NOMO-1 treated with DMSO at 0.1 percent for 48 hours (cell line): ENCODE measurements around the gene GABBR2.
"Not testable (repeated sequence)": the region's sequence is repeated elsewhere in the genome, so short reads cannot be mapped to it uniquely, and the experiment has no call there.

ENCODE experiments used
- DNase-seq: peaks from one replicate; lab custom pipeline; 2025; ENCODE audit not compliant: unreplicated experiment; lab: John Stamatoyannopoulos, UW

The GABBR2 gene

DNA sequence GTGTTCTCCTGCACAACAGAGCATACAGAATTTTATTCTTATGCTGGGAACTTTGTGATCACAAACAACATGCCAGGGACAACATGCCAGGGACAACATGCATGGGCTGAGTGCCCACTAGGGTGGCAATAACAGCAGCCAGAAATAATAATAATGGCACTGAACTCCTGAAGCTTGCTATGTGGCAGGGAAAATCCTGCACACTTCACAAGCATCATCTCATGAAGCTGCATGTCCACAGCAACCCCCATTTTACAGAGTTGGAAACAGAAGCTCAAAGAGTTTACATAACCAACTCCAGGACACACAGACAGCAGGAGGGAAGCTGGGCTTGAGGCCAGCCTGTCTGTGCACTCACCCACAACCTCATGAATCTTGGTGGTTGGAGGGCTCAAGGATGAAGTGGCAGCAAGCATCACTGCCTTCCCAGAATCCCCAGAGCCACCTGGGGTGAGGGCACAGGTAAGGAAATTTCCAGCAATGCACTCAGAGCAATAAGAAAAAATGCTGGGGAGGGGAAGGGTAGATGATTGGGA is 111.4 kb downstream of the GABBR2 start:
- no peak for DNase-seq

DNA sequence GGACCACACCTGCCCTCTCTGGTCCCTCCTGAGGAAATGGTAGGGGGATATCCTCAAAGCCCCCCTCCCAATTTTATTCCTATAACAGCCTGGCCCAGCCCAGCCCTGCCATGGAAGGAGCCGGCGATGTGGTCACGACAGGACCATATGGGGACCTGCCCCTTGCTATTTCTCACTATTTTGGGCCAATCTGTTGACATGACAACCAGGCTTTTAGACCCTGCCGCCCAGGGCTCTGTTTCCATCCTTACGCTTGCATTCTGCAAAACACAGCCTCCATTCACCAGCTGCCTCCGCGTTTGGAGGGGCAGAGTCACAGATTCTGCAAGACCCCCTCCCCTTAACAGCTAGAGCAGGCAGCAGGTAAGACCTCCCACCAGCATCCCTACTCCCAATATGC is 112.2 kb downstream of the GABBR2 start:
- DNase-seq: no peak

DNA sequence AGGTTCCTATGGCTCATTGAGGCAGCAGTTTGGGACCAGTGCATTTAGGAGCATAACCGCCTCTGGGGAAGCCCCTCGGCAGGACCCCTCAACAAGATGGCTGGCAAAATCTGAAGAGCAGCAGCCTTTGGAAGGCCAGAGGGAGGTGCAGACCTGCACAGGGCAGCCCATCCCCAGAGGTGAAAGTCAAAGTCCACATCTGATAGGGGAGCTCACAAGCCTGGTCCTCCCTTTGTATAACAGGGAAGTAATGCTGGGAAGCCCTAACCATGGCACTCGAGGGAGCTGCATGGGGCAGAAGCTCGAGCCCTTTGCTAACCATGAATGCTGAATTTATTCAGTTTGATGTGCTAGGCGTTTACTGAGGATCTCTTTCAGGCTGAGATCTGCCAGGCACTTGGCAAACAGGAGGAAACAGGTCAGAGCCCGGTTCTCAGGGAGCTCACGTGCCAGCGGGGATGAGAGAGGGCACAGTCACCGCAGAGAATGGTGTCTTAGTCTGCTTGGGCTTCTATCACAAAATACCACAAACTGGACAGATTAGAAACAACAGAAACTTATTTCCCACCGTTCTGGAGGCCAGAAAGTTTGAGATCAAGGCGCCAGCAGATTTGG is 114.1 kb downstream of the GABBR2 start:
- DNase-seq: no peak

DNA sequence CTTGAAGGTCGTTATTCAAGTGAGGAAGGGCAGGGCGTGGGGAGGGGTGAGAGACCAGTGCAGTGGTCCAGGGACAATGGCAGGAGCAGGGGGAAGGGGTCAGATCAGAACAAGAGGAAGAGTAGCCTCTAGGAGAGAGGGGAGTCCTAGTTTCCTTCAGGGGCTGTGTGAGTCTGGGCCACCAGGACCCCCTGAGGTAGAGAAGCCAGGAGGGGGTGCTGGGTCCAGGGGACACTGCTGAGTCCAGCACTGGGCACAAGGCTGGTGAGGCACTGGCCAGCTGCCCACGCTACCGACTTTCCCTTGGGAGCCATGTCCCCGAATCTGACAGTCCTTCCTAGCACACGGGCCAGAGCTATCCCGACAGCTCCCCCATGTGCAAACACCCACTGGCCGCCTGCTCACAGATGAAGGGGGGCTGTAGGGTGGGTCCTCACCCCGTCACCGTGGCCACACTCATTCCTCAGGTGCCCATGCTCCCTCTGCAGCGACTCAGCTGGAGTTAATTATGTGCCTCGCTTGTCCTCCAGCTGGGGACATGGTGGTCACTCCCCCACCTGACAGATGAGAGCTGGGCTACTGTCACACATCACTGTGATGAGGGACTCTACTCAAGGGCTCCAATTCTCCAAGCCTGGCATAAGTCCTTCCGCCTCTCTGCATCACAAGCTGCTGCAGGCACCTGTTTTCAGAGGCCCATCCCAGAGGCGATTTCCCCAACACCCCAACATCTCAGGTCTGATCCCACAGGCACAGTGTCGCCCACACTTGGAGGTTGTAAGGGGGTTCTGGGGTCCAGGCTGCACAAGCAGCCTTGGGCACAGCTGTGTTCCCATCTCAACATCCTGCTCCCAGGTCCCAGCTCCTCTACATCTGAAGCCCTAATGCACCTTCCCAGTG is 115.1 kb downstream of the GABBR2 start:
- no peak for DNase-seq

DNA sequence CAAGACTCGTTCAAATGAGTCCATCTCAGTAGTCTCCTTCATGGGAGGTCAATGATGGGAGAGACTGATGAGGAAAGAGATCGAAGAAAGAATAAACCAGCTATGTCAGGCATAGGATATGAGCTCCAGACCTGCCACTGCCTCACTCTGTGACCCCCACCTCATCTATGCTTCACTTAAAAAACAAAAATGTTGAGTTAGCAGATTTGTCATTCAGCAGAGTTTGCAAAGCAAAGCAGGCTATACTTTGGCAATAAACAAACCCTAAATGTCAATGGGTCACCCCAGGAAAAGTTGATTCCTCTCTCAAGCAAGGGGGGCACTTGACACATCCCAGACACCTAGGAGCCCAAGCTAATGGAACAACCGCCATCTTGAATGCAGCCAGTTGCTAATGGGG is 117.0 kb downstream of the GABBR2 start:
- no peak for DNase-seq

DNA sequence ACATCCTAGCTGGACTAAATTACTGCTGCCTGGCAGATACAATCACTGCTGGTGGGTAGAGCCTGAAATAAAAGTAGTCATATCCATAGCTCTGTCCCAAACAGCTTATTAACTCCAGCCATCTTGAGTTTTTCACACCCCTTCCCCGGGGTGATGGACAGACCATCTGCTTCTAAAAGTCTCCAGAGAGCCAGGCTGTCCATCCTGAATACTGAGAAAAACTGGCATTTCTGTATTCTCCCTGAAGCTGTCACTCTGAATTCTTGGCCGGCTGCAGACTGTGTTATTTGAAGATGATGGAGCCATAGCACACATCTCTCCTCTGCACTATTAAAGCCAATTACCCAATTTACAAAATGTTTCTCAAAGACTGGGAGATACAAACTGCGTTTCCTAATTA is 118.6 kb downstream of the GABBR2 start:
- no peak for DNase-seq

DNA sequence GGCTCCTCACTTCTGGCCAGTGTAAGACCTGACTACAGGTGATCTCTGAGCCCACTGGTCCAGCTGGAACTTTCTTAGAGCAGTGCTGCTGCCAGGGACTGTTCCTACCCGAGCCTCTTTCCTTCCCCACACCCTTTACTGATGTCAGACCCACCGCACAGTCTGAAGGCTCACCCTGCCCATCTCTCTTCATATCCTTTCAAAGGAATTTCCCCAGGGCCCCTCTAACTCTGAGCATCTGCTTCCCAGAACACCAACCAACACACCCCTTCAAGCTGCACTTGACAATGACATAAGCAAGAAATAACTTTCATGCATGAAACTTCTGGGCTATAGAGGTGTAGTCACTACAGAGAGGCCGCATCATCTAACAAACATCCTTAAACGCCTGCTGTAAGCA is 119.6 kb downstream of the GABBR2 start:
- no peak for DNase-seq

DNA sequence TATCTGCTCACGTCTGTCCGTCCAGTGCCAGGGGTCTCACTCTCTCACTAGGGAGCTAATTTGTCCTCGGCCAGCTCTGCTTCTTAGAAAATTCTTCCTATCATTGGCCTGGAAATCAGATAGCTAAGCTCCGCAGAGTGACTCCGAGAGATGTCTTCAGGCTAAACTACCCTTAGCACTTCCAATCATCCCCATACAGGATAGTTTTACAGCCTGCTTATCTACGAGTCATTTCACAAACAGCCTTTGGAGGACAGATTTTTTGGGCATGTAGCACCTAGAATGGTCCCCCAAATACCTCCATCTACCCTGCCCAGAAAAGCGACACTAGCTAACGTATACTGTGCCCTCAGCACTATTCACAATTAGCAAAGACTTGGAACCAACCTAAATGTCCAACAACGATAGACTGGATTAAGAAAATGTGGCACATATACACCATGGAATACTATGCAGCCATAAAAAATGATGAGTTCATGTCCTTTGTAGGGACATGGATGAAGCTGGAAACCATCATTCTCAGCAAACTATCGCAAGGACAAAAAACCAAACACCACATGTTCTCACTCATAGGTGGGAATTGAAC is 123.8 kb downstream of the GABBR2 start:
- not testable (repeated sequence) for DNase-seq

DNA sequence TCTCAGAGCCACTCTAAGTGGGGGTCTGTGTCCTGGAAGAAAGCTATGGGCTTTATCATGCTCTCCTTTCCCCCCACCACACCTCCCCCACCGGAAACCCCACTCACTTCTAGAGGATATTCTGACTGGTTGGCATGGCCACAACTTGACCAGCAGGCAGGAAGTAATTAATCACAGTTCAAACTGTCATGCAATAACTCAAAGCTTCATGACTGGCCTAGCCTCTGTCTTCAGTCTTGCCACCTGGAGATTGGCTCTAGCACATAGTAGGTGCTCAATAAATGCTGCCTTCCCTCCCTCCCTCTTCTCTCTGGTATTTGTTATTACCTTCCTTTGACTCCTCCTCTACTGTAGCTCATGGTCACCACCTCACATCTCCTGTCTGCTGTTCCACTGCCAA is 124.7 kb downstream of the GABBR2 start:
- DNase-seq: peak; percentile 26

DNA sequence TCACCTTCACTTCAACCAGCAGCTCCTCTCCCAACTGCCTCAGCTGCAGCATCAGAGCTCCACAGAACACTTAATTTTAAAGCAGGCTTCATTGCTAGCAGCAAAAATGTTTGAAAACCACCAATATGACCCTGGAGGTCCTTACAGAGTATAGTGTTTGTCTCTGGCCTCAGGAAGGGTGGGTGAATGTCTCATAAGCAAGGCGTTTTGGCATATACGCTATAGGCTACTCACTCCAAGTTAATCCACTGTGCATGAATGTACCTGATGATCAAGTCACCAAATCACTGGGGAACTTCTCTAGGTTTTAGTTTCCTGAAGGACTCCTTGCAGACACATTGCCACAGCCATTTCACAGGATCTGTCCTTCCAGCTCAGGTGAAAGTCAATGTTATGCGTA is 125.3 kb downstream of the GABBR2 start:
- DNase-seq: no peak

DNA sequence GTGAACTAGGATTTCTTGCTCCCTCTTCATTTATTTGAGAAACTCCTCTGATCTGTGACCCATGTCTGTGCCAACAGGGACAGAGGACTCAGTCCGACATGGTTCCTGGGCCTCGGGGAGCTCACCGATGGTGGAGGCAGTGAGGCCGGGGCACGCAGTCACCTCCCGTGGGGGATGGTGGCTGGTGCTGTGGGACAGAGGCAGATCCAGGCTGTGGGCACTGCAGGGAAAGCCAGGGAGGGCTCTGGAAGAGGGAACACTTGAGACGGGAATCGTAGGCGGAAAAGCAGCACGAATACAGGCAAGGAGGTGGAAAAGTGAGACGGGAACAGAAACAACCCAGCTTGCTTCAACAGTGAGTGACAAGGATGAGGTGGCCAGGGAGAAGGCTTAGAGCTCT is 127.8 kb downstream of the GABBR2 start:
- DNase-seq: no peak

DNA sequence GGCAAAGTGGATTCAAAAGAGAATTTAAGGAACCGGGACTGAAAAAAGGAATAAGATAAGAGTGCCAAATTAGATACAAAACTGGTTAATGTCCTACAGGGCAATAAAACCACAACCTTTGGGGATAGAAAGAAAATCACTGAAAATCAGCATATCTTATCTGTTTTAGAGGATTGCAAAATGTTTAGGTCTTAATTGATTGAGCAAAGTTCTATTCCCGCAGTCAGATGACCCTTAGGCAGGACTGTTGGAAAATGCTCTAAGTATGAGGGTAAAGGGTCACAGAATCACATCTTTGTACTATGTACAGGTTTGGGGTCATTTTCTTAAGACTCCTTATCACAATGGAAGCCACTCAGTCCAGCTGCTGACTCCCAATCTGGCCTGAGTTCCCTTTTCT is 129.0 kb downstream of the GABBR2 start:
- no peak for DNase-seq

DNA sequence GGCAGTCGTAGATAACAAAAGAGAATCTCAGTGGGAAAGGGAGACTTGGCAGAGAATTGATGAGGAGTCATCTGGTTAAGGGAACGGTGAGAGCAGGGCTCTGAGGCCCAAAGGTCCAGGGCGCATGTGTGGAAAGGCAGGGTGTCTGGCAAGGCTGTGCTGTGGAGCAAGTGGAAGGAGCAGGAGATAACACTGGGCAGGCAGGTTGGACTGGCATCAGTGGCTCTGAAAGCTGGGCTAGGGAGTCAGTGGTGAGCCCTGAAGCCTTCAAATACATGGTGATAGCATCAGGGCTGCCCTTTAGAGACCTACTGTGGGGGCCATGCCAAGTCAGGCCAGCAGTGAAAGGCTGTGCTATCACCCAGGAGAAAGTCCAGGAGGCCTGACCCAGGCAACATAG is 131.3 kb downstream of the GABBR2 start:
- DNase-seq: no peak

DNA sequence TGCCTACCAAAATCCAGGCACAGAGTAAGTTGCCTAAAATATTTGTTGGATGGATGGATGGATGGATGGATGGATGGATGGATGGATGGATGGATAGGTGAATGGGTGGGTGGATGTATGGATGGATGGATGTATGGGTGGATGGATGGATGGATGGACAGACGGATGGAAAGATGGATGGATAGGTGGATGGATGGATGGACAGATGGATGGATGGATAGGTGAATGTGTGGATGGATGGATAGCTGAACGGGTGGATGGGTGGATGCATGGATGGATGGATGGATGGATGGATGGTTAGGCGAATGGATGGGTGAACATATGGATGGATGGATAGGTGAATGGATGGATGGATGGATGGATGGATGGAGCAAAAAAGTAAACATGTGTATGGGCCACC is 131.9 kb downstream of the GABBR2 start:
- no peak for DNase-seq

DNA sequence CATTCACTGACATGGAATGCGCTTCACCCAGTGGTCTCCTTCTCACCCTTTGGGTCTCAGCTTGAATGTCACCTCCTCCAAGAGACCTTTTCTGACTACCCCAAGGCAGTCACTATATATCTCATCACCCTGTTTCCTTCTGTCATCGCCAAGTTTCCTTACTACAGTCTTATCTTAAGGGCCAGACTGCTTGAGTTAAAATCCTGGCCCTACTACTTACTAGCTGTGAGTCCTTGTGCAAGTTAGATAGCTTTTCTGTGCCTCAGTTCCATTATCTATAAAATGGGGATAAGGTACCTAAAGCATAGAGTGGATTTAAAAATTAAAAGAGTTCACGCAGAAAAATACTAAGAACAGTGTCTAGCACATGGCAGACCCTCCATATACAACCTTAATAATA is 132.4 kb downstream of the GABBR2 start:
- no peak for DNase-seq

DNA sequence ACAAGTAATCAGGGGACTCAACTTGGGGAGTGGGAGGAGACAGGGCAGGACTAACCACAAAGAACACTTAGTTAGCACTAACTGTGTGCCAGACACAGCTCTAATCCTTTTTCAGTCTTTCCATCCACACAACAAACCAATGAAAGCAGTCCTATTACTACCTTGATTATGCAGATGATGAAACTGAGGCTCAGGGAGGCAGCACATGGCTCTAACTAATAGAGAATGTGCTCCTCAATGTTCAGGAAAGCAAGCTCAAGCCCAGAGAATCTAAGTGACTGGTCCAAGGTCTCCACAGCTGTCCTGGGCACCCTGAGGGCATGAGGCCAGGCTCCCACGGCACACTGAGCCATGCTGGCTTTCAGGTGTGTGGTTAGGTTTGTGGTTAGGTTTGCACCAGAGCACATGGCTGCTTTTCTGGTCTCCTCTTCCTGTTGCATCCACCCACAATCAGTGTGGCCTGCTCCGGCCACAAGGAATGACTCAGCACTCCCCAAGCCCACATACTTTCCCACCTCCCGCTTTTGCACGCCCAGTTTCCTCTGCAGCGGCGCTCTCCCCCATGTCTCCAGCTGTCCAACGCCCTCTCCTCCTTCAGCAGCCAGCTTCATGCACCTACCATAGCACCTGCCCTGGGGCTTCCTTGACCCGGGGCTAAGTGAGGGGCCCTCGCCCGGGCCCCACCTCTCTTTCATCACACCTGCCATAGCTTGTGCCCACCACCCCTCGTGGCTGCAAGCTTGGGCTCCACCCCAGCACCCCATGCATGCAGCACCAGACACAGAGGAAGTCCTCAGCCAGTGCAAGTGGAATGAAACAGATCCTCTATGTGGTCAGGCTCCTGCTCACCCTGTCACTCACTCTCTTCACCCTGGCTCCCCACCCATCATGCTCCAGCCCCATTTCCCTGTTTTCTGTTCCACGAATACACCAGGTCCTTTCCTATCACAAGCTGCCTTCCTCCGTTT is 133.1 kb downstream of the GABBR2 start:
- DNase-seq: peak; percentile 88

DNA sequence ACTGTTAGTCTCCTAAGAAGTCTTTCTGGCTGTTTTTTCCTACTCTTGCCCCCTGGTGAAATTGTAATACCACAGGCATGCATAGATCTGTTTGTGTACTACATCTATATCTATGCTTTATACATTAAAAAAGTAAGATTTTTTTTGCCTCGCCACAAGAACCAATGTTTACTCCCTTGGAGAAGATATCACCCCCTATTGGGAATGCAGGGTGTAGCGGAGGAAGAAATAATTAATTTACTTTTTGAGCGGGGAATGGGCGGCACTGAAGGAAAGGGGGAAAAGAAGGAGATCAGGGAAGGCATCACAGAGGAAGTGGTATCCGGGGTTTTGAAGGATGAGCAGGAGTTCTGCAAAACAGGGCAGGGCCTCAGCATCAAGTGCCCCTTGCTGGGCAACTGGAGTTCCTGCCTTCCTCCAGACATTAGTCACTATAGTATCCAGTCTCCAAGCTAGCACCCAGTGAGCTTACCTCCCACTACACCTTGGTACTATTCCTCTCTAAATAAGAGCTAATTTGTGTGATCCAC is 134.9 kb downstream of the GABBR2 start:
- no peak for DNase-seq

DNA sequence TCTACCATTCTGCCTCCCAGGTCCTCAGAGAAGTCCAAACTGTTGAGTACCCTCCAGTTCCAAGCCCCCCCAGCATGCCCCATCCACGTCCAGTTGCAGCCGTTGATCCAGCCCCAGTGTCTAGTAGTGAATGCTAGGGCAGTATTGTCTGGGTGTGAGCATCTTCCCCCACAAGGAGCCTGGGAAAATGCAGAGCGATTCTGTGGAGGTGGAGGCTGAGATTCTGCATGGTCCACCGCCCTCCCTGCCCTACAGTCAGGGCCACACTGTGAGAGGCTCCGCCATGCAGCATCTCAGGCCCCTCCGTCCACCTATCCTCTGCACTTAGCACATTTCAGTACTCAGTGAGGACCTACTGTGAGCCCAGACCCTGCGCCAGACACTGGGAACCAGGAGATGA is 135.9 kb downstream of the GABBR2 start:
- no peak for DNase-seq

DNA sequence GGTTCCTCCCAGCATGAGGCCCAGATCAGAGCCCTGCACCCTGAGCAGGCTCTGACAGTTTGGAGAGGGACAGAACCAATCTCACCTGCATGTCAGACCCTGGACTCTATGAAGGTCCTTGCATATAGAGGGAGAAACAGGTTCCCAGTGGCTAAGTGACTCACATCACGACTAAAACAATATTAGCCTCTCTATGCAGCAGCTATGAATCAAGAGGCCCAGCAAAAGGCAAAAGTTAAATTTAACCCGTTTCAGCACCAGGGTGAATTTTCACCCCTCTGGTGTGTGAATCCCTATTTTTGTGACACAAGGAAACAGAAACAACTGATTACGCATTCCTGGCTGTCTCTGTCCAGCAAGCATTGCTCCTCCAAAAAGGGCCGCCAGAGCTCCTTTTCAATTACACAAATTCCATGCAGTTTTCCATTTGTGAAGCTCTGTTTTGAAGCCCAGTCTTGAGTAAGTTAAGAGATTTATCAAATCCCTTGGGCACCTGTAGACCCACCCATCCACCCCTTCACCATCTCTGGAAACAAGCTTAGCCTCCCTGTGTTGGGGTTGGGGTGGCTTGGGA is 136.6 kb downstream of the GABBR2 start:
- DNase-seq: no peak

DNA sequence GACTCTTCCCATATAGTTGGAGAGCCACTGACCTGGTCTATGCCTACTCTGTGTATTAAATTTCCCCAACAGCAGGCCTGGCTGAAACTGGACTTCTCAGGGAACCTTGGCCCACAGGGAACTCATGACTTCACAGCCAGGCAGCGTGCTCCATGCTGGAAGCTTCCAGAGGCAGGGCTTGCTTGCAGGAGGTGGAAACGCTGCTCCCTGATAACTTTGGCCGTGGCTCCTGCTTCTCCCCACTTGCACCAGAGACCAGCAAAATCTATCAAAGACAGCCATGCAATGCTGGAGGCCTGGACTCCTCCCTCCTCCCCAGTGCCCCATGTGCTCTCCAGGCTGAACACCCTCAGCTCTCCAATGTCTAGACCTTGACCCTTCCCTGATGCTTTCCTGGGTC is 137.1 kb downstream of the GABBR2 start:
- no peak for DNase-seq
